Measurements from ENCODE around the gene RGMB. TPM values are rescaled to one million over a fixed set of nuclear protein-coding genes. Genes with fewer than 3 reads are reported as not detected.

Gene RGMB
- total RNA-seq, 4 donors from 2014 or later, result 37.3 to 248 (median 174) TPM

DNA sequence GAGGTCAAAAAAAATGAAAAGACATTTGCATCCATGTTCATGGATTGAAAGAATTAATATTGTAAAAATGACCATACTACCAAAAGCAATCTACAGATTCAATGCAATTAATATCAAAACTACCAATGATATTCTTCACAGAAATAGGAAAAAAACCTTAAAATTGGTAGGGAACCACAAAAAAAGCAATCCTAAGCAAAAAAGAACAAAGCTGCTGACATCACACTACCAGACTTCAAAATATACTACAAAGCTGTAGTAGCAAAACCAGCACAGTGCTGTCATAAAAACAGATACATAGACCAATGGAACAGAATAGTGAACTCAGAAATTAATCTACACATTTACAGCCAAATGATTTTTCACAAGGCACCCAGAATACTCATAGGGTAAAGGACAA is 34.3 kb downstream of the RGMB start:
- ATAC-seq, result no peak
- H3K9me3 ChIP-seq, result peaks cover 0 to 11% (median 3%) of the 10 kb centered on the region in 3 donors
- TF ChIP-seq, protein P1, sequence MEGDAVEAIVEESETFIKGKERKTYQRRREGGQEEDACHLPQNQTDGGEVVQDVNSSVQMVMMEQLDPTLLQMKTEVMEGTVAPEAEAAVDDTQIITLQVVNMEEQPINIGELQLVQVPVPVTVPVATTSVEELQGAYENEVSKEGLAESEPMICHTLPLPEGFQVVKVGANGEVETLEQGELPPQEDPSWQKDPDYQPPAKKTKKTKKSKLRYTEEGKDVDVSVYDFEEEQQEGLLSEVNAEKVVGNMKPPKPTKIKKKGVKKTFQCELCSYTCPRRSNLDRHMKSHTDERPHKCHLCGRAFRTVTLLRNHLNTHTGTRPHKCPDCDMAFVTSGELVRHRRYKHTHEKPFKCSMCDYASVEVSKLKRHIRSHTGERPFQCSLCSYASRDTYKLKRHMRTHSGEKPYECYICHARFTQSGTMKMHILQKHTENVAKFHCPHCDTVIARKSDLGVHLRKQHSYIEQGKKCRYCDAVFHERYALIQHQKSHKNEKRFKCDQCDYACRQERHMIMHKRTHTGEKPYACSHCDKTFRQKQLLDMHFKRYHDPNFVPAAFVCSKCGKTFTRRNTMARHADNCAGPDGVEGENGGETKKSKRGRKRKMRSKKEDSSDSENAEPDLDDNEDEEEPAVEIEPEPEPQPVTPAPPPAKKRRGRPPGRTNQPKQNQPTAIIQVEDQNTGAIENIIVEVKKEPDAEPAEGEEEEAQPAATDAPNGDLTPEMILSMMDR (IDR thresholded peaks at IDR 0.05), result no peak
- TF ChIP-seq POLR2AphosphoS5 (IDR thresholded peaks at IDR 0.05), result no peak
- TF ChIP-seq EP300 (IDR thresholded peaks at IDR 0.05), result no peak
- H3K27ac ChIP-seq, result no peak overlapping the region
- H3K36me3 ChIP-seq, result no peaks in the 10 kb centered on the region
- no peak overlapping the region for H3K4me3 ChIP-seq
- H3K4me1 ChIP-seq, result no peaks in the 10 kb centered on the region
- no peaks in the 10 kb centered on the region for H3K27me3 ChIP-seq

DNA sequence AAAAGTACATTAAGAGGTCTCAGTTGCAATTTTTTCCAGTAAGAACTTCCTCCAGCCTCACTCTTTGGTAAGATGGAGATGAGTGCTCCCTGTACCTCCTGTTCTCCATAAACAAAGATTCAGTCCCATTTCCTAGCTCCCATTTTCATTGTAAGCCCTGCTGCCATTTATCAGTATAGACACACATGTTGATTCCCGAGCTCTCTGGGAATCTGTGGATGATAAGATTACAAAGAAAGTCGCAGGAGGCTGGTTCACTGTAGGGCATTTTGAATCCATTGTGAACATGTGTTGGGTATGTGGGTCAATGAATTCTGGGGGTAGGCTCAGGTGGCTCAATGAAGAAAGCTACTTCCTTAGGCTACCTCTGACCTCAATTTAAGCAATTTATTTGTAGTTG is 36.7 kb downstream of the RGMB start:
- Histone ChIP-seq H3K27me3 (no peaks in the 10 kb centered on the region), H3K4me1 (no peaks in the 10 kb centered on the region), H3K9me3 (peaks cover 0 to 11% (median 3%) of the 10 kb centered on the region in 3 donors), H3K27ac (no peak overlapping the region), H3K4me3 (no peak overlapping the region), H3K36me3 (no peaks in the 10 kb centered on the region)
- TF ChIP-seq, protein P1 (IDR thresholded peaks at IDR 0.05), result no peak
- TF ChIP-seq EP300 (IDR thresholded peaks at IDR 0.05) (no peak), POLR2AphosphoS5 (IDR thresholded peaks at IDR 0.05) (no peak), POLR2A (IDR thresholded peaks at IDR 0.05) (no peak)
- no peak for ATAC-seq
- WGBS, 2 donors (ENCODE audit: low coverage in 1 of 2), result 27% methylated on average over 2 of the region's 2 CpGs; no CpG with 5 or more reads in 1 of the 2 donors

- no peak for ATAC-seq
- Histone ChIP-seq H3K27me3 (no peaks in the 10 kb centered on the region), H3K36me3 (no peaks in the 10 kb centered on the region), H3K9me3 (no peaks in the 10 kb centered on the region), H3K4me1 (no peaks in the 10 kb centered on the region), H3K27ac (no peak overlapping the region), H3K4me3 (no peak overlapping the region)
- WGBS, 2 donors (ENCODE audit: low coverage in 1 of 2), result 92 to 93% methylated on average over 3 of the region's 3 CpGs
- TF ChIP-seq EP300 (IDR thresholded peaks at IDR 0.05) (no peak), POLR2A (IDR thresholded peaks at IDR 0.05) (no peak), POLR2AphosphoS5 (IDR thresholded peaks at IDR 0.05) (no peak)
- TF ChIP-seq, protein P1 (IDR thresholded peaks at IDR 0.05), result no peak
These were observed 40.3 kb downstream of the RGMB start for GRCh38 chr5:98813755-98814154.

DNA sequence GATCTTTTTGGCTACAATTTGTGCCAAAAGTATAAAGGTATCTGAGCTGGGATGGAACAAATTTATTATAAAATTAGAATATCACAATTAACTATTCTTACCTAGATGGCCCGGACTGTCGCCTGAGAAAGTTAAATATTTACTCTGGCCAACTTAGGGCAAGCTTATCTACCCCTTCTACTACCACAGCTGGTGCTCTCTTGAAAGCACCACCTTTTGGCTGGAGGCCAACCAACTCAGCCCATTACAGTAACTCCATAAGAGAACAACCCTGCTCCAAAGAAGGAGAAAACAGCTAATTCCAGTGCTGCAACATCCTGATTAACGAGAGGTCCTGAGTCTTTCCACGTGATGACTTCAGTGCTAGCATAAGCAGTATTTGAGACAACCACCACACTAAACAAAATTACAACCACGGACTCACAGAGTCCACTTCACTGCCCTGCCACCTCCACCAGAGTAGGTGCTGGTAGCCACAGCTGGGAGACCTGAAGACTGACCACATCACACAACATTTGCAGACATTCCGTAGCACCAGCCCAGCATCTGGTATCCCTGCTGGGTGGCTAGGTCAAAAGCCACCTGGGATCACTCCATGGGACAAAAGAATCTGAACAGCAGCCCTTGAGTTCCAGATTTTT is 43.2 kb downstream of the RGMB start:
- Histone ChIP-seq H3K9me3 (peaks cover 0 to 14% (median 0%) of the 10 kb centered on the region in 3 donors), H3K27me3 (no peaks in the 10 kb centered on the region), H3K36me3 (no peaks in the 10 kb centered on the region), H3K27ac (no peak overlapping the region), H3K4me3 (no peak overlapping the region), H3K4me1 (no peaks in the 10 kb centered on the region)
- ATAC-seq, result no peak
- 61 to 96% methylated on average over 3 to 5 of the region's 6 CpGs for WGBS, 2 donors (ENCODE audit: low coverage in 1 of 2)
- TF ChIP-seq POLR2A (IDR thresholded peaks at IDR 0.05) (no peak), POLR2AphosphoS5 (IDR thresholded peaks at IDR 0.05) (no peak), EP300 (IDR thresholded peaks at IDR 0.05) (no peak)
- TF ChIP-seq, protein P1 (IDR thresholded peaks at IDR 0.05), result no peak

DNA sequence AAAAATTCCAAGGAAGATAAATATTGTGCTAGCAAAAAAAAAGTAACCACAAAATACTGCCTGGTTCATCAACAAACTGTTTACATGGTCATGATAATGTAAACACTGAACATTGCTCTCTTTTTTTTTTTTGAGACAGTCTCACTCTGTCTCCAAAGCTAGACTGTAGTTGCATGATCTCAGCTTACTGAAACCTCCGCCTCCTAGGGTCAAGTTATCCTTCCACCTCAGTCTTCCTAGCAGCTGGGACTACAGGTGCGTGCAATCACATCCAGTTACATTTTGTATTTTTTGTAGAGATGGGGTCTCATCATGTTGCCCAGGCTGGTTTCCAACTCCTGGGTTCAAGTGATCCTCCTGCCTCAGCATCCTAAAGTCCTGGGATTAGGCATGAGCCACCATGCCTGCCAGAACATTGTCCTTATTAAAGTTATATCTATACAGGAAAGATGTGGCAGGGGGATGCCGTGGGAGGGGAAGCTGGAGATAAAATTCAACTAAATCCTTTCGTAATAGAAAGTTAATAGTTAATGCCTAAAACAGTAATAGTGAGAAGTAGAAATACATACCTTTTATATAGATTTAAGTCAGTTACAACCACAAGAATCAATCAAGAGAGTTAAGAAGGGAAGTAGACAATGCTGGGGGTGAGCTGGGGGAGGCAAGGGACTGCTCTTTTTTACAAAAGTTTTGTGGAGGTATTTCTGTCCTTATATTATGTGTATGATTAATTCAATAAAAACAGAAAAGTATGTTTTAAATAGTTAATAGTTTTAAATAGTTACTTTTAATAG is 52.3 kb downstream of the RGMB start:
- H3K4me1 ChIP-seq, result no peaks in the 10 kb centered on the region
- no peak overlapping the region for H3K27ac ChIP-seq
- no peaks in the 10 kb centered on the region for H3K36me3 ChIP-seq
- H3K9me3 ChIP-seq, result peaks cover 0 to 3% (median 0%) of the 10 kb centered on the region in 3 donors
- 90 to 94% methylated on average over 4 of the region's 4 CpGs for WGBS, 2 donors (ENCODE audit: low coverage in 1 of 2)
- TF ChIP-seq EP300 (IDR thresholded peaks at IDR 0.05) (no peak), POLR2AphosphoS5 (IDR thresholded peaks at IDR 0.05) (no peak), POLR2A (IDR thresholded peaks at IDR 0.05) (no peak)
- TF ChIP-seq, protein P1 (IDR thresholded peaks at IDR 0.05), result no peak
- H3K4me3 ChIP-seq, result no peak overlapping the region
- no peak for ATAC-seq
- H3K27me3 ChIP-seq, result no peaks in the 10 kb centered on the region

Data from gastroesophageal sphincter (tissue), 4 donors.